Measurements from ENCODE around the gene MTURN.

Gene MTURN

DNA sequence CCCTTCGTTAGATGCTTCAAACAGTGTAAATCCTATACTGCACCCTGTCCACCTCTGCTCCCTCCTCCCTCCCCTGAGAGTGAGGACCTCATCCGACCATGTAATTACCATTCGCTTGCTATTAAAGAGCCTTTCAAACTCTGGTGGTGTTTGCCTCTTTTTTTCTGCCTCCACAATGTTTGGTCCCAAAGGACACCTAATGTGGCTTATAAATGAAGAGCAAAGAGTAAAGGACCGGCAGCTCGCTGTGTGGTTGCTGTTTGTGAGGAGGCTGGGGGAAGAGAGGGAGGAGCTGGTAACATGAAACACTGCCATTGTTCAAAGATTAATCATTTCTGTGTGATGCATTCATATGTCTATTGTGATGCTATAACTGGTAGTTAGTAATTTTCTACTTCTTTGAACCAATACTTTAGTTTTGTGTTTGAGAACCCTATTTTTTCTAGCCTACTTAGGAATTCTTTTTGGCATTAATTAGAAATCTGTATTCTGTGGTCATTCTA, 27.9 kb downstream of the MTURN start:
- peak; percentile 97 to 98 for DNase-seq

DNA sequence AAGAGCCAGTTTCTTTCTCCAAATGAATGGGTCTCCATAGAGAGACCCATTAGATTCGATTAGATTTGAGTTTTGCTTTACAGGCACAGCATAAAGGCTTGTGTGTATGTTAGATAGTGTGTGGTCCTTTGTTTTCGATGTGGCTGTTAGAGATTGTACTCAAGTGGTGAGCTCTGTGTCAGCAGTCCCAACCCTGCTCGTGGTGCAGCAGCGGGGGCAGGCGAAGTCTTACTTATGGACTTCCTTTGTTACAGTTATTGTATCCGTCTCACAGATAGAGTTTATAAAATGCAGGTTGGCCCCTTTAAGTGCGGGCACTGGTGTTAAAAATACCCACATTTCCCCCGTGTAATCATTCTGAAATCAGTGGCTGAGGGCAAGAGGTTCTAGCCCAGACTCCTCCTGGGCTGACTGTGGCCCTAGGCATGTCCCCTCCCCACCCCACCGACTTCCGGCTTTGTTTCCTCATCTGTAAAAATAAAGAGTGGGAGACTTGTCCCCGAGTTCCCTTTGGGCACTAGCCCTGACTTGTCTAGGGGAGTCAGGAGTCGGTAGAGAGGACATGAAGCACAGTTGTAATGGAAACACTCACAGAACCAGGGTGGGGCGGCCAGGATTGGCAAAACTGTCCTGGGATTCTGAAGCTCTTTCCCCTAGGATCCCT, 28.6 kb downstream of the MTURN start:
- peak; percentile 63 to 80 for DNase-seq

DNA sequence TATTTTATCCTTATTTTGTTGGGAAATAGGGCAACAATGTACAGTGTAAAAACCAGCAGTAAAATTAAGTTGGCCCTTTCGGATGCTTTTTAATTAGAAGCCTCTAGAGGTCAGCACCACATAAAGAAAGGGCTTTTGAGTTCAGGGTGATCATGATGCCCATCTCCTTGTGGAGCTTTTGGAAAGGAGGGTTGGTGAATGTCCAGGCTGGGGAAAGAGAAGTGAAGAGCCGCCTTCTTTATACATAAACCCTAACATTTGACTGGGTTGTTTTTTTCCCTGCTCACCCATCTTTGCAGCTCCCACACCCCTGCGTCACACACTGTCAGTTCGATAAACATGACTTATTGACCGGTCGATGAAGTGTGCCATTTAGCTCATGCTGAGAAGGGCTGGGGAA, 29.8 kb downstream of the MTURN start:
- no peak for DNase-seq

DNA sequence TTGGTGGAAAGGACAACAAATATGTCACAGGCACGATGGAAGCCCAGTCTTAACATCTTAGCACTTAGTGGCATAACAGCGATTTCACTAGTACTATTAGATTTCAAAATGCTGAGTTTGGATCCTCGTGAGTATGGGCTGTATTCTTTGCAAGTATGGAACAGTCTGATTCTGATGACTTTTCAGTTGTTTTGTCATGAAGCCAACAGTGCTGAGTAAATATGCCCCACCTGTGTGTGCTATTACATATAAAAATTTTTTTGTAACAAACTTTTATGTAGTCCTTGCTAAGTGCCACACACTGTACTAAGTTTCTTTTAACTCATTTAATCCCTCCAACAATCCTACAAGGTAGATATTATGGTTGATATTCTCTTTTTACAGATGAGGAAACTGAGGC, 30.8 kb downstream of the MTURN start:
- no peak for DNase-seq

DNA sequence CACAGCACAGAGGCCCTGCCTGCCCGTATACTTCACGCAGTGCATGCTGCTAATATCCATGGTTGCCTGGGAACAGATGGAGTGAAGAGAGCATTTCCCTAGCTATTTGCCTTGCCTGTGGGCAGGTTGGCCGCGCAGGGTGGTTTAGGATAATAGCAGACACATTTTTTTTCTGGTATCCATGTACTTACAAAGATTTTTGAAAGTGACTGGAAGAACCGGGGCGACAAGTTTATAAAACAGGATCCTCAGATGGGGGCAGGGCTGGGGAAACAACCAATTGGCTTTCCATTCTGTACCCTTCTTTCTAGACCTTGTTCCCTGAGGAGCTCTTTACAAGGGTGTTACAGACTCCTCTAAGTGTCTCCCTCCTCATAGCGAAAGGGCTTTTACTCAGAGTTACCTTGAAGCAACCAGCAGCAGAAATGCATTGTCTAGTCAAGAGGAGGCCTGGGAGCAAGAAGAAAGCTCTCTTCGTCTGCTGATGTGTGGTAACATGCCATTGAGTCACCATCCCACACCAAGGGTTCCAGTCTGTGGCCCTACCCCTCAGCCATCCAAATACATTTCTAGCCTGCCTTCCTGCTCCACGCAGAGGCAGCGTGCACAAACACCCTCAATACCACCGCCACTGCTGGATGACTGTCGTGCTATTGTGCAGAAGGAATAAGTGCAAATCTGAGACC, 31.5 kb downstream of the MTURN start:
- DNase-seq, result no peak

DNA sequence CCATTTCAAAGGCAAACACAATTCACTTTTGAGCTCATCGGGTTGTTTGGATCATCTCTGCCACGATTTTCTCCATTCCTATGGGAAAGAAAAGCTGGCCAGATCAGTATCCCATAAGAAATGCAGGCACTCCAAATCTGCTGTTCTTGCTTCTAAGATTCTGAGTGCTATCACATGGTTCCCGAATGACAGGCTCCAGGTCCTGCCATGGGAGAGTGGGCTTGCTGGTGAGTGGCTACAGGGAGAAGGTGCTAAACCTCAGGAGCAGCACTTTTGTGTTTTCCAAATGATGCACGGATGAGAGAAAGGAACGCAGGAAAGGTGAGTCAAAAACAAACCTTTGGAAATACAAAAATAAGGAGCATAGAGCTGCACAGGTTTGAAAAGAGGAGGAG, 32.1 kb downstream of the MTURN start:
- DNase-seq, result no peak

DNA sequence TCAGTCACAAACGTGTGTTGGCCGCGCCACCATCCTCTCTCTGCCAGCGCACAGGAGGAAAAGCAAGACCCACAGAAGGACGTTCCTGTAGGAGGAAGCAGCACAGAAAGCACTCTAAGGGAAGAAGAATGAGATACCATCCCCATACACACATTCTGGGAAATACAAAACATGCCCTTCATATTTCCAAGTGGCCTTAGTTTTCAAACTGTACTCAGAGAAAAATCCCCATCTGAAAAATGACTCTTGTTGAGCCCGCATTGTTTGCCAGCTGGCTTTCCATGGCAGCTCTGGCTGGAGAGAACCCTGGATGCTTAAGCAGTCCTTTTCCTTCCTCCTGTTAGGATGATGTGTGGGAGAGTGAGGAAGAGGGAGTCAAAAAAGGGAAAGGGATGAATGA, 33.1 kb downstream of the MTURN start:
- DNase-seq, result no peak

DNA sequence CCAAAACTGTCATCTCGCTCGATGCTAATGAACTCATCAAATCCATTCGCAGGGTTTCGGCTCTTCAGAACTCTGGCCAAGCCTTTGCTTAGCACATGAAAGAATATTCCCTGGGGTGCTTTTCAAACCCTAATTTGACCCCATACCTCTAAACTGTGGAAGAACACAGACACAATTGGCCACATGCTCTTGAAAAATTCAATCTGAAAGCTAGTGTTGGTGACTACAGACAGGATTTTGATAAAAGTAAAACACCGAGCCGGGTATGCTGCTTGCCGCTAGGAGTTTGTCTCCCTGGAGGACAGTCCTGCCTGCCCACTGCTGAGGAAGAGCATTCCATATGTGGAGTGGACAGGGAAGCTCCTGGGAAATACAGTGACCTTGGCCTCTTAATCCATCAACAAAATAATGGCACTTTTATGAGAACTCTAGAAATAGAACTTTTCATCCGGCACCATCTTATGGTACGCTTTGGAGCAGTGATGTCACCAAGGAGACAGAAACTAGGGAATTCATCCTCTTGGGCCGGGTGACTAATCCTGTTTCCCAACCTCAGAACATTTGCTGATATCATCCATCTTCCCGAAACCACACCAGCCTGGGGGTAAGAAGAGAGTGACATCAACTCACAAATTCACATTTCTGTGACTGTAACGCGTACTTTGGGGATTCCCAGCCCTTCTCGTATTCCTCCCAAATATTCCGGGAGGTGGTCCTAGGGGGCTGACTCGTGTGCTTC, 34.2 kb downstream of the MTURN start:
- no peak for DNase-seq

DNA sequence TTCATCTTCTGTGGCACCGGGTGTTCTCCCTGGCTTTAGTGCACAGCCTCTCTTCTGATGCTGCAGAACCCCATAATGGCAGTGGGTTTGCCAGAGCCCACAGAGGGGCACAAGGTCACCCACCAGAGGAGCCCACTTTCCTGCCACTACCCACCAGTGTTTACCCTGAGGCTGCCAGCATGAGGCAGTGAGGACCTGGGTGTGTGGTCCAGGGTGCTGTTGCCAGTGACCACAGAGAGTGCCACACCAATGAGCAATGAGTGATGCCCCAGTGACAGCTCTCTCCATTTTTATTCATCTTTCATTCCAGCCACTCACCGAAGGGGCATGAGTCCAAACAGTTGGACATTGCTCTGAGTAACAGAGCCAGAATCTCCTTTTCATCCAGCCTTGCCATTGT, 34.8 kb downstream of the MTURN start:
- no peak for DNase-seq

DNA sequence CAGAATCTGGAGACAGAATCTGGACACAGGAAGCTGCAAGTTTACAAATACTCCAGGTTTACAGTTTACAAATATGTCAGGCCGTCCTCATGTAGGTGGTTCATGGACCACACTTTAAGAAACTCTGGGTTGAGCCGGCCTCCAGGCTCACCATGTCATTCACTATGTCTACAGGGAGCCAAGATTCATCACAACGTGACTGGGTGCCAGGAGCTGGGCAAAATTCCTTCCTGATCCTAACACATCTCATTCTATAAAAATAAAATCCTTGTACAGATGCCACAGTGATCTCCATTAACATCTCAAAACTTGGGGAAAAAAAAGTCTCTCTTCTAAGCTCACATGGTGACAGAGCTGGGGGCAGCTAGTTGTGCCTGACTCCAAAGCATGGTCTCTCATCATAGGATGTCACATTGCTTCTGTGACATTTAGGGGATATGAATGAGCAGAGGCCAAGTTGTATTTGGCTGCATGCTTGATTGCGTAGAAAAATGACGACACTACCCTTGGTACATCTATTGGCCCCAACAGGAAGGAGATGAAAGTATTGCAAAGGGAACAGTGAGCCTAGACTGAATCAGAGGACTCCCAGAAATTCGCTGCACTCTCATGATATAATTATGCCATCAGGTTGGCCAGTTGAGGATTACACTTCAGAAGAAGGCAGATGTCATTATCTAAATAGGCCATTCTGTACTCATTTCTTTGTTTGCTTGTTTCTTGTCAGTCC, 35.9 kb downstream of the MTURN start:
- no peak for DNase-seq

DNA sequence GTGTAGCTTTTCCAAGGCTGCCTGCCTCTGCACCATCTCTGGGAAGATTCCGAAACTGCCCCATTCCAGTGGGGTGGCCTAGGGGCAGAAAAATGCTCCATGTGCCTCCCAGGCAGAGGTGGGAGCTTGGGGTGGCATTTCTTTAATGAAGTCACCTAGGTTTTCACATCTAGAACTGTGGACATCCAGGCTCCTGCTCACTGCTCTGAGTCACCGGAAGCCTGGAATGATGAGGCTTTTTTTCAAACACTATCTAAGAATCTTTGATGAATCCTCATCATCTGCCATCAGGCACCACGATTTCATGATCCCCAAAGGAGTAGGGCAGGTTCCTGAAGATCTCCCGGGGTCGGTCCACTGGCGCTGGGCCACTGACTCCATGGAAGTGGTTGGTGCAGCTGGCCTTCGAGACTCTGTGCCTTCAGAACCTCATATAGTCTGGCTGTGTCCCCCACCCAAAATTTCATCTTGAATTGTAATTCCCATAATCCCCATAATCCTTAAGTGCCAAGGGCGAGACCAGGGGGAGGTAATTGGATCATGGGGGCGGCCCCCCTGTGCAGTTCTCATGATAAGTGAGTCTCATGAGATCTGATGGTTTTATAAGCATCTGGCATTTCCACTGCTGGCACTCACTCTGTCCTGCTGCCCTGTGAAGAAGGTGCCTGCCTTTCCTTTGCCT, 37.1 kb downstream of the MTURN start:
- no peak for DNase-seq

DNA sequence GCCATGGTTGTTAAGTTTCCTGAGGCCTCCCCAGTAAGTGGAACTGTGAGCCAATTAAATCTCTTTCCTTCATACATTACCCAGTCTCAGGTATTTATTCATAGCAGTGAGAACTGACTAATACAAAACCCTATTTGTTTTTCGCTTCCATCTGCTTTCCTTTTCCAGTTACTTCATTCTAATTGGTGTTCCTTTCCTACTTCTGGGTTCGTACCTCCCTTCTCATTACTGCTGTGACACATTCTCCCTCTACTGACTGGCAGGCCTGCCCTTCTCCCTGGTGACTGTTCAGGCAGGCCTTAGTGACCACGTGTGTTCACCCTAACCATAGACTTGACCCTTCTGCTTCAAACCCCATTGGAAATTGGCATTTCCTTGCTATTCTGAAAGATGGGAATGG, 37.7 kb downstream of the MTURN start:
- DNase-seq, result no peak

DNA sequence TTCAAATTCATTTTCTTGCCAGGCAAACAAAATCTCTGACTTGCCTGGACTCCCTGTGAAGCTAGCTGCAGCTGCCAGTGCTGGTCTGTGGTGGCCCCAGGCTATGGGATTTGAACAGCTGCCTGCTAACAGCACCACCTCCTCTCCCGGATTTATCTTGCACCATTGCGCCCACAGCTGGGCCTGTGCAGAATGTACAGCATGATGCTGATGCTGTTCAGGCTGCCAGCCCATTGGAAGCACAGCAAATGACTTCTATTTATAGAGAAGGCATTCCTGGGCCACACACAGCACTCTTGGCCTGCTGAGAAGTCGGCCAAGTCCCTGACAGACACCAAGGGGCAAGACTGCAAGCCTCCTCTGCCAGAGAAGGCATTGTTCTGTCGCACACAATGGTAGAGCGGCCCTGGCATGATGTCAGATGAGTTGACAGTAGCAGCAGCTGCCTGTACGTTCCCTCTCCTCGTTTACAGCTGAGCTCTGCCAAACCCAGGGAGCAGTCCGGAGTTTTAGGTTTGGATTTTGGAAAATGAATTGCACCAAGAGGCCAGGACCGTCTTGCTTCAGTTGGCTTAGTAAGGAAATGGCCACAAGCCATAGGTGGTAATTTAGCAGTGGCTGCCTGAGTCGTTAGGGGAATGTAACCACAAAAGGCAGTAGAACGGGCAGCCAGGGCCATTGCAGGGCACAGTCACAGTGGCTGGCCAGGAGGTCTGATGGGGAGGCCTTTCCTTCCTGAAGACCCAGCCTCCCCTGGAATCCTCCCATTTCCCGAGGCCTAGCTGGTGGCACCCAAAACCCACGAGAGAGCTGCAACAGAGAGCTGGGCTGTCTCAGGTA, 38.5 kb downstream of the MTURN start:
- peak; percentile 79 to 81 for DNase-seq

DNA sequence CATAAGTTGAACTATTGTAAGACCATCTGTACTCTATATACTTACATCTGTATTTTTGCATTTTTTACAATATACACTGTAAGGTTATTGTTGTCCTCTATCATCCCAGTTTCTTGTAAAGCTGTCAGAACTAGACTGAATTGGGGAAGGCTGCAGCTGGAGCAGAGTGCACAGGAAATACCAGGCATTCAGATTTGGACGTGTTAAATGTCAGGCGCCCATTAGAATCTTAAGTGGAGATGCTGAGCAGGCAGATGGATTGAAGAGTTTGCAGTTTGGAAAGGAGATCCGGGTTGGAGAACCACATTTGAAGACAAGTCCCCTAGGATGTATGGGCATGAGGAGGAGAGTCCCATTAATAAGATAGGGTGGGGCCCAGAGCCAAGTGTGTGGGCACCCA, 40.4 kb downstream of the MTURN start:
- DNase-seq, result no peak

DNA sequence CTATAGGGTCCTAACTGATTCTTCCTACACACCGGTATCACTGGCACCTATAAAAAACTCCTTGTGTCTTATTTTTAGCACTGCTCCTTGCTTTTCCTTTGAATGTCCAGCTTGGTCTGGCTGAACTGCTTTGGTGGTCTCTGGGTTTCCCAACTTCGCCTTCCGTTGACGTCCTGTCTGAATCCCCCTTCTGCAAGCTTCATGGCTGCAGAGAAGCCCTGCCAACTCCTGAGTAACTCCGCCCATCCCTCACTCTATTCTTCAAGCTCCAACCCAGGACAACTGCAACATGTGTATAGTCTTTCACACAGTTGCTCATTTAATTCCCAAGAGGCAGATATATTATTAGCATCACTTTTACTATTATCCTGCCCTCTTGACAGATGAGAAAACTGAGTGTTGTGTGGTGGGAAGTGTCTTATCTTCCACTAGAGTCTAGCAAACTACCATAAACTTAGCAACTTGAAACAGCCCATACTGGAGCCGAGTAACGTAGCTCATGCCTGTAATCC, 40.9 kb downstream of the MTURN start:
- no peak for DNase-seq

DNA sequence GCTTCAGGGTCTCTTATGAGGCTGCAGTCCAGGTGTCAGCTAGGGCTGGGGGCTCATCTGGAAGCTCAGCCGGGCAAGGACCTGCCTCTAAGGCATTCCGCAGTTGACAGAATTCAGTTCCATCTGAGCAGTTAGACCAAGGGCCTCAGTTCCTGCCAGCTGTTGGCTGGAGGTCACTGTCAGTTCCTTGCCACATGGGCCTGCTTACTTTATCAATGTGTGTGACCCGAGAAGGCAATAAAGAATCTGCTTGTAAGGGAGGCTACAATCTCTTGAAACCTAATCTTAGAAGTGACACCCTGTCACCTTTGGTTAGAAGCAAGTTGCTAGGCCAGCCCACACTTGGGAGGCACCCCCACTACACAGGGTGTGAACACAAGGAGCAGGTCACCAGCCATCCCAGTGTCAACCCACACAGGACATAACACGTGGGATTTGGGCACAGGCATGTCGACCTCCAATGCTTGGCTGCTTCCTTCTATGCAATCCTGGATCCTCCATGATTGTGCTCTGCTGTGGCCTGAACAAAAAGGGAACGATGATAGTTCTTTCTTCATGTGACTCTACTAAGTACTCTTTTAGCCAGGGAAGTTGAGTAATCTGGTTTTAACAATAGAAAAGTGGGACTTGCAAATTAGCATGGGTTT, 41.8 kb downstream of the MTURN start:
- DNase-seq, result no peak

DNA sequence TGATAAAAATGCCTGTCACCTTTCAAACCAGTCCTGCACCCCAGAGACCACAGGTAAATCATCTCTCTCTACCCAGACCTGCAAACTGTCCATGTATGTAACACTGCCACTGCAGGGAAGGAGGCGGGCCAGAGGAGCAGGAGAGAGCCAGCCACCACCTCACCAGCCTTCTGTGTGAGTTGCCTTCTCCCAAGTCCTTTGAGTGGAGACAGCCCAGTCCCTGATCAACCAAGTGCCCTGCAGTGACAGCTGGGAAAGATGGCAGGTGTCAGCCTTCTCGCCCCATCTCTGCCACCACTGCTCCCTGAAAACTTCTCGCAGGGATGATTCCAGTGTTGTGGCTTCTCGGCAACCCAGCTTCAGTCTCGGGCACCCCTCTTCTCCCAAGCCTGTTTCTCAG, 42.4 kb downstream of the MTURN start:
- no peak for DNase-seq

DNA sequence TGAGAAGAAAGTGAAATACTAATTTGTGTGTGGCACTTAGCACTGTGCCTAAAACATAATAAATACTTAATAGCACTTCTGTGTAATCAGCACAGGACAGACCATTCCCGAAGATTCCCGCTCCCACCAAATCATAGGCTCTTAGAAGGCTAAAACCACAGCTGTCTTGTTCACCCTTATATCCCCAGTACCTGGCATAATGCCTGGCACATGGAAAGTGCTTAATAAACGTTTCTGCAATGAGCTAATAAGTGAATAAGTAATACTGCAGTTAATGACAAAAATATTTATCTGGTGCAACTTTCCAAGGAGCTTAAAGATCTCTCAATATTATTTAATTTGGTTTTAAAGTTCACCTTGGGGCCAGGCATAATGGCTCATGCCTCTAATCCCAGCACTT, 43.2 kb downstream of the MTURN start:
- DNase-seq, result no peak

DNA sequence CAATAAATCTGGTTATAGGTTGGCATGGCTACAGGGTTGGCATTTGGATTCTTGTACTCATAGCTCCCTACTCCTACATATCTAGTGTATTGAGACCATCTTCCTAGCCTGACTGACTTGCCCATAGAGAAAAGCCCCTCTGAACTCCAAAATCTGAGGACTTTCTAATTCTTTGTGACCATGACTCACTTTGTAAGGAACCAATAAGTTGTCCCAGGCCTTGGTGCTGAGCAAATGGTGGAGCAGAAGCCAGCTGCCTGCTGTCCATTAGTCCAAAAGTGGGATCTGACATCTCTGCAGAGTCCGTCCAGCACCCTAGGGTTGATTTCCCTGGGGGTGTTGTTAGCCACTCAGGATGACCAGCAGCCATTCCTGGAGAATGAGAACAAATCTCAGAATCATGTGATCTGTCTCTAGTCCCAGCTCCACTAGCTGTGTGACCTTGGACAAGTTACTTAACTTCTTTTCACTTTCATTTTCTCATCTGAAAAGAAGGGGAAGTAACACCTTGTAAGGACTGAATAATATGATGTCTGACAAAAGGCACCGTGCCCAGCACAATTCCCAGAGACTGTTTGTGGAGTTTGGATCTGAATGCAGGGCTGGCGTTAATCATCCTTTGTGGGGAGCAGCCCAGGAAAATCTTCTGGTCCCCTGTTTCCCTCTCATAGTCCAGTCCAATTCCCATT, 44.1 kb downstream of the MTURN start:
- DNase-seq, result no peak

DNA sequence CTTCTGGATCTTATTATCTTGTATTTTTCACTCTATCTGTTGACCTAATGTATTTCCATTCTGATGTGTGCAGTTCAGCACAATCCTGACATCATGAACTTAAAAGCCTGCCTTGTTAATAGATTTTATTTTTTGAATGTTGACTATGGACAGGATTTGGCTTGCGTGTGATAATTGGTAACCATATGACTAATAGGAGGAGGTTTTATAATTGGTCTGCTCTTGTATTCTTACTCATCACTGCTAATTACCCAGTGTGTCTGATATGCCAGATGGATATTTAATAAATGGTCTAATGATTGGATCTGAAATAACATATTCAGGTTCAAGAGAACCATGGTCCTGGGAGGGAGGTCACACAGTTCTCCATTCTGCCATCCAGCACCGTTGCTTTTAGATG, 45.9 kb downstream of the MTURN start:
- DNase-seq, result no peak

All from NCI-H1930 (cell line).